BJ (cell line): ENCODE data around the gene ATG13. TPM values are rescaled to one million over a fixed set of nuclear protein-coding genes. Genes with fewer than 3 reads are reported as not detected.

Experiments
- CTCF ChIA-PET: fragments of 350-600 bp; formaldehyde crosslinking; extraction: SDS; loops from one replicate; lab custom pipeline; 2021; ENCODE audit warnings: antibody characterized with exemption, inconsistent platforms; lab: Yijun Ruan, JAX
- POLR2A ChIA-PET: fragments of 300-600 bp; sonication (Branson Sonifier 250); formaldehyde crosslinking; extraction: SDS; loops from one replicate; lab custom pipeline; 2021; ENCODE audit warnings: antibody characterized with exemption; lab: Charles Lee
- DNase-seq: peaks from one replicate; pipeline ENCODE4 v3.0.0-alpha.2; 2011; ENCODE audit warnings: low read depth
- H3K27me3 ChIP-seq: 2 replicates; pipeline ENCODE4 v1.6.0; 2011; ENCODE audit warnings: low read length; ENCODE audit not compliant: control insufficient read depth, insufficient read depth
- H3K36me3 ChIP-seq: 2 replicates; pipeline ENCODE4 v1.5.1; 2011; ENCODE audit warnings: low read length; ENCODE audit not compliant: control insufficient read depth, insufficient read depth
- H3K4me3 ChIP-seq: 2 replicates; pipeline ENCODE4 v1.5.1; 2011; ENCODE audit warnings: low read depth, mild to moderate bottlenecking, control low read depth, low read length
- CTCF ChIP-seq: IDR thresholded peaks from 2 replicates; pipeline ENCODE4 v1.5.1; 2011; ENCODE audit warnings: low read depth, mild to moderate bottlenecking, control low read depth, inconsistent platforms, low read length, moderate library complexity; ENCODE audit not compliant: insufficient read depth
- polyA plus RNA-seq: library from polyadenylated mRNA; depleted of rRNA; stranded (reverse); fragments of >200 nt; gene quantifications from 2 replicates; pipeline ENCODE4 v1.2.3, GENCODE V29; 2011

ATG13 gene
- polyA plus RNA-seq, 1 experiment, result 111 TPM

- CTCF ChIA-PET, result no interaction called here
- POLR2A ChIA-PET, result no interaction called here
- Histone ChIP-seq H3K4me3 (no peak within 1 kb of the TSS), H3K27me3 (no peaks in the 10 kb centered on the region), H3K36me3 (no peaks in the 10 kb centered on the region)
- no peak for TF ChIP-seq CTCF
- DNase-seq, result no peak
These were observed 101.7 kb downstream of the ATG13 start, which contains the start of gene F2 for GRCh38 chr11:46719048-46719542. Gene F2, plus strand, starts transcription at chr11:46719213. Its CDS starts 23 bp downstream, at chr11:46719236.

DNA sequence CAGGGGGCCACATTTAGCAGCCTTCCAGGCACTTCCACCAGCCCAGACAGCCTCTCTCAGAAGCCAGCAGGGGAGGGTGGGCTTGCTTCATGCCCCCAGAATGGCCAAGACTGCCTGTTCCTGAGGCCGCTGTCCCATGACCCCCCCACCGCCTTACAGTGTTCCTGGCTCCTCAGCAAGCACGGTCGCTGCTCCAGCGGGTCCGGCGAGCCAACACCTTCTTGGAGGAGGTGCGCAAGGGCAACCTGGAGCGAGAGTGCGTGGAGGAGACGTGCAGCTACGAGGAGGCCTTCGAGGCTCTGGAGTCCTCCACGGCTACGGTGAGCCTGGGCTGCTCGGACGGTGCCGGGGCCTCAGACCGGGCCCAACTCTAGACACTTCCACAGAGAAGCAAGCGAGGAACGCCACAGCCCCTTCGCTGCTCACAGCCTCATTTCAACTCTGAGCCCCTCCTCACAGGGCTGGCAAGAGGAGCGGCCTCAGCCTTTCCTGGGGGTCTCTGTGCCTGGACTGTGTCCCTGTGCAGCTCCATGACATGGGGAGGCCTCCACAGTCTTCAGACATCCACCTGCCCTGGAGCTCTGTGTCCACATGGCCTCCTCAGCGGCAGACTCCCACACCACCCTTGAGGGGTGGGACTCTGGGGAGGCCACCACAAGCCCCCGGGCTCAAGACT lies 102.3 kb downstream of the ATG13 start:
- no peak for TF ChIP-seq CTCF
- no peak for DNase-seq
- Histone ChIP-seq H3K36me3 (no peaks in the 10 kb centered on the region), H3K27me3 (no peaks in the 10 kb centered on the region), H3K4me3 (no peak overlapping the region)
- ChIA-PET POLR2A (no interaction called here), CTCF (no interaction called here)

- no peak overlapping the region for H3K4me3 ChIP-seq
- no peaks in the 10 kb centered on the region for H3K36me3 ChIP-seq
- POLR2A ChIA-PET, result no interaction called here
- TF ChIP-seq CTCF, result no peak
- CTCF ChIA-PET, result no interaction called here
- no peak for DNase-seq
- no peaks in the 10 kb centered on the region; the same call in 1 of the 2 replicates for H3K27me3 ChIP-seq
These were observed 103.9 kb downstream of the ATG13 start for GRCh38 chr11:46721286-46721685.

DNA sequence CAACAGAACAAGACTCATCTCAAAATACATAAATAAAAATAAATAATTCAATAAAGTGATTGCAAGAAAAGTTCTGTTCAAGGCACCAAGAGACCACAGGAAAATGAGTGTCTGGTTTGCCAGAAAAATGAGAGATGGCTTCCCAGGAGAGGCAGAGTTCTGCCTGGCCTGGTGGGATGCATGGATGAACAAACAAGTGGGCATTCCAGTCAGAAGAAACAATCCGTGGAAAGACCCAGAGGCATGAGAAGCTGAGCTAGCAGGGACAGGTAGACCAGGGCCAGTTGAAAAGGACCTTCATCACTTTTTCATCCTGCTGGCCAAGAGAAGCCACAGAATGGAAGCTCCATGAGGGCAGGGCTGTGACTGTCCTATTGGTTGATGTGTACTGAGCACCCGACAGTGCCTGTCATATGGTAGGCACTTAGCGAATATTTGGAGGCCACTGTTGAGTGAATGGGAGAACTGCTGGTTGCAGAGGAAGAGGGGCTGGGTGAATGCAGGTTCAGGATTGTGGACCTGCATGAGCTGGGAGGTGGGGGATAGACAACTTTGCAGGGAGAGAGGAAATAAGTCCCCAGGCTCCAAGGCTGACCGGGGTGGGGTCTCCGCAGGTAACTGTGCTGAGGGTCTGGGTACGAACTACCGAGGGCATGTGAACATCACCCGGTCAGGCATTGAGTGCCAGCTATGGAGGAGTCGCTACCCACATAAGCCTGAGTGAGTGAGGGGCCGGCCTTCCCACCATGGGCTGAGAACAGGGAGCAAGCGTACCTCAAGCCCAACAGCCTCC lies 105.4 kb downstream of the ATG13 start:
- TF ChIP-seq CTCF, result no peak
- DNase-seq, result no peak
- H3K4me3 ChIP-seq, result no peak overlapping the region
- ChIA-PET POLR2A (no interaction called here), CTCF (no interaction called here)
- no peaks in the 10 kb centered on the region for H3K36me3 ChIP-seq
- no peaks in the 10 kb centered on the region; the same call in 1 of the 2 replicates for H3K27me3 ChIP-seq

DNA sequence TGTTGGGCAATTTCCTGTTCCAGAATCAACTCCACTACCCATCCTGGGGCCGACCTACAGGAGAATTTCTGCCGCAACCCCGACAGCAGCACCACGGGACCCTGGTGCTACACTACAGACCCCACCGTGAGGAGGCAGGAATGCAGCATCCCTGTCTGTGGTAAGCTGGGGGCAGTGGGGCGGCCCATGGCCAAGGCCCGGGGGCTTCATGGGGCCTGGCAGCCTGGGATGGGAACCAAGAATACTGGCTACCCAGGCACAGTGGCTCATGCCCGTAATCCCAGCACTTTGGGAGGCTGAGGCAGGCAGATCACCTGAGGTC lies 106.0 kb downstream of the ATG13 start:
- POLR2A ChIA-PET, result no interaction called here
- TF ChIP-seq CTCF, result no peak
- H3K4me3 ChIP-seq, result no peak overlapping the region
- no peaks in the 10 kb centered on the region; the same call in 1 of the 2 replicates for H3K27me3 ChIP-seq
- H3K36me3 ChIP-seq, result no peaks in the 10 kb centered on the region
- no peak for DNase-seq
- CTCF ChIA-PET, result no interaction called here
